ENCODE data around the gene ENPP7.
"Not testable (repeated sequence)": the region's sequence is repeated elsewhere in the genome, so short reads cannot be mapped to it uniquely, and the experiment has no call there.

The ENPP7 gene

GRCh38 chr17:79752175-79752574, 21.4 kb downstream of the ENPP7 start:
- DNase-seq: no peak

- no peak for DNase-seq
Measured at GRCh38 chr17:79754370-79754769, 23.6 kb downstream of the ENPP7 start.

- DNase-seq: not testable (repeated sequence)
Measured at GRCh38 chr17:79754903-79755302, 24.2 kb downstream of the ENPP7 start.

GRCh38 chr17:79755591-79755990, 24.8 kb downstream of the ENPP7 start:
- no peak for DNase-seq

- no peak for DNase-seq
Measured at GRCh38 chr17:79757140-79757745, 26.5 kb downstream of the ENPP7 start.

GRCh38 chr17:79758271-79758670, 27.5 kb downstream of the ENPP7 start:
- no peak for DNase-seq

DNA sequence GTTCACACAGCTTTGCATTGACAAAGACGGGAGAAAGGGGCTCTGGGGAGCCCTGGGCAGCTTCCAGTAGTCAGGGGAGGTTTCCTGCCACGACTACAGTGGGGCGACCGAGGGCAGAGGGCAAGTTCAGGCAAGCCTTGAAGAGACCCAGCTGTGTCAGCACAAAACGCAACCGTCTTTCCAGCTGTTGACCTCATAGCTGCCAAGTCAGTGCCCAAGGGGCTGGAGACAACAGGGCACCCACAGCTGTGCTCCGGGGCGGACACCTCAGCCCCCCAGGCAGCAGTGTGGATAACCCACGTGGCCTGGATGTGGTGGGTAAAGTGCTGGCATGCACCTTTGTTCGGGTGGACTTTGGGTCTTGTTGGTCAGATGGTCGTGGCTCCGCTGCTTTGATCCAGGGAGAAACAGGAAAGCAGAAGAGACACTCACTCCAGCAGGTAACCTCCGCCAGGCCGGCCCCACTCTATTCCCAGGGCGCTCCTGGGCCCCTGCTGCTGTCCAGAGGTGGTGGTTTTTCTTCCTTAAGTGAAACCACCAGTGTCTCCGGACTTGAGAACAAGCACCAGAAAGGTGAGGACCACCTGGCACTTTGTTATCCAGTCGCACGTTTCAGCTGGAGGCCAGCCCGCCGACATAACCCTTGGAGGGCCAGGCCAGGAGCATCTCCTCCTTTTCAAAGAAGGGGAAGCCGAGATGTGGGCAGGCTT, 29.6 kb downstream of the ENPP7 start:
- DNase-seq: no peak

- no peak for DNase-seq
Measured at GRCh38 chr17:79761894-79762589, 31.3 kb downstream of the ENPP7 start.

GRCh38 chr17:79765708-79766107, 35.0 kb downstream of the ENPP7 start:
- no peak for DNase-seq

GRCh38 chr17:79769570-79770506, 39.1 kb downstream of the ENPP7 start:
- no peak for DNase-seq

DNA sequence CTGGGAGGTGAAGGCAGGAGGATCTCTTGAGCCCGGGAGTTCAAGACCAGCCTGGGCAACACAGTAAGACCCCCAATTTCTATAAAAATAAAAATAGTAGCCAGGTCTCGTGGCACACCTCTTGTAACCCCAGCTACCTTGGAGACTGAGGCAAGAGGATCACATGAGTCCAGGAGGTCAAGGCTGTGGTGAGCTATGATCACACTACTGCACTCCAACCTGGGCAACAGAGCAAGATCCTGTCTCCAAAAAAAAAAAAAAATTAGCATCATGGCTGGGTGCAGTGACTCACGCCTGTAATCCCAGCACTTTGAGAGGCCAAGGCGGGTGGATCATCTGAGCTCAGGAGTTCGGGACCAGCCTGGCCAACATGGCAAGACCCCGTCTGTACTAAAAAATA, 40.5 kb downstream of the ENPP7 start:
- no peak for DNase-seq

DNA sequence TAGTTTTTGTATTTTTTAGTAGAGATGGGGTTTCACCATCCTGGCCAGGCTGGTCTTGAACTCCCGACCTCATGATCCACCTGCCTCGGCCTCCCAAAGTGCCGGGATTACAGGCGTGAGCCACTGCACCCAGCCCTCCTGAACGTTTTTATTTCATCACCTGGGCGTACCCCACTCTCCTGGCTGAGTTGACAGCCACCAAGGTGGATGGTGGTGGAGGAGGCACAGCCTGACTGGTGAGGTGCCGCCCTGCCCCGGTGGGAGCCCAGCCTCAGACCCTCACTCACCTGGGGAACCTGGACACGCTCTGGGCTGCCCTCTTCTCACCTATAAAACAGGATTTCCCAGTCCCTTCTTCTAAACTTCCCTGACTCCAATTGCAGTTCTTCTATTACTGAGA, 42.0 kb downstream of the ENPP7 start:
- not testable (repeated sequence) for DNase-seq

DNA sequence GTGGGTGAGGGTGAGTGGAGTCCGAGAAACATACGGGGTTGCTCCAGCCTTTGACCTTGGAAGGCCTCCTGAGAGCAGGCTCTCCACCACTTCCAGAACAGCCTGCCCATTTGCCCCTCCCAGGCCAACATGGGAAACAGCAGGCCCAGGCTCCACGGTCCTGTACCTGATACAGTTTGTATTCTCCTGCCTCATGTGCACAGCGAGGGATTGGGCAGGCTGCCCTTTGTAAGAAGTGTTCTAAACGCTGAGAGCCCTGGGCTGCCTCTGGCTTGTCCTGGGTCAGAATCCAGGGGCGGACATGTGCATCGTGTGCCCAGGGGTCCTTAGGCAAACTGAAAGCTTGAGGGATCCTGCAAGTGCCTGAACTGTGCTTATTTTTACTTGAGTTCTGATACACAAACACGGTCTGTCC, 43.8 kb downstream of the ENPP7 start:
- DNase-seq: no peak

DNA sequence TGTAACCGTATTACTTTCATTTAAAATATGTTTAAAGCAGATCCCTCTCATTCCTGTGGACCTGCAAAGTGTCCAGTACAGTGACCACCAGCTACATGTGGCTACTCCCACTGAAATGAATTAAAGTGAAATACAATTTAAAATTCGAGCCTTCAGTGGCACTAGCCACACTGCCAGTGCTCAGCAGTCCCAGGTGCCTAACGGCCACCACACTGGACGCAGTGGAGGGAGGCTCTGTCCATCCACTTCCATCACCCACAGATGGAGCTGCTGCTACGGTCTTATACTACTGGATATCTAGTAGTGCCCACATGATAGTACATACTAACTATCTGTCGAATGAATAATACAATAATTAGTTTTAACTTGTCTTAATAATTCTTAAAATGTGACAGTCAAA, 44.9 kb downstream of the ENPP7 start:
- DNase-seq: no peak

DNA sequence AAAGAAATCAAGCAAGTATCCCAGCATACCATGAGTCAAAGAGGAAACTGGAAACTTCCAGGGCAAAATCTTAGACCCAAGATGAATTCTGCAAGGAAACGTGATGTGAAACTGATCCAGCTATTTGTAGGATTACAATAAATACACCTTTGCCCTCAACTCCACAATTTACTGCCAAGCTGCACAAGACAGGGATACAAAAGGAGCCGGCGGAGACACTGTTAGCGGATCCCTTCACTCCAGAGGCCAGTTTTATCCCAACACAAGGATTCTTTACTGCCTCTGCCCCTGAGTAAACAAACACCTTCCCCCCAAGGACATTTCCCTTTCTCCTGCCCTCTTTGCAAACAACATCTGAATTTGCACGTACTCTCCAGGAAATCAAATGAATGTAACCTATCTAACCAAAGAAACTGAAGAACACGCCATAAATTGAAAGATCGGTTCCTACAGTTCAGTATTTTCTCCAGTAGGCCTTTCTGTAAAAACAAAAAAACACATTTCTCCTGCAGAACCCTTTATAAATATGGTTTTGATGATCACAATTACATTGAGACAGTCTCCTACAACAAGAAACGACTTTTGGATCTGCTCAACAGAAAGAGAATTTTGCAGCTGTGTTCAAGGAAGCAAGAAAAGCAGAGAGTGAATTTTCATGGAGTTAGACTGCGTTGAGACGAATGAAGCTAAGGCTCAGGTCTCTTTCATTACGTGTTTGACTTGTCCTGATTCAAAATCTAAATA, 45.8 kb downstream of the ENPP7 start:
- no peak for DNase-seq

GRCh38 chr17:79777120-79777893, 46.6 kb downstream of the ENPP7 start:
- no peak for DNase-seq

- peak; percentile 13 for DNase-seq
Measured at GRCh38 chr17:79777894-79778503, 47.3 kb downstream of the ENPP7 start, which contains the start of gene CBX2. Gene CBX2 (plus strand): TSS chr17:79778148. CDS start chr17:79778236, 88 bp downstream.

DNA sequence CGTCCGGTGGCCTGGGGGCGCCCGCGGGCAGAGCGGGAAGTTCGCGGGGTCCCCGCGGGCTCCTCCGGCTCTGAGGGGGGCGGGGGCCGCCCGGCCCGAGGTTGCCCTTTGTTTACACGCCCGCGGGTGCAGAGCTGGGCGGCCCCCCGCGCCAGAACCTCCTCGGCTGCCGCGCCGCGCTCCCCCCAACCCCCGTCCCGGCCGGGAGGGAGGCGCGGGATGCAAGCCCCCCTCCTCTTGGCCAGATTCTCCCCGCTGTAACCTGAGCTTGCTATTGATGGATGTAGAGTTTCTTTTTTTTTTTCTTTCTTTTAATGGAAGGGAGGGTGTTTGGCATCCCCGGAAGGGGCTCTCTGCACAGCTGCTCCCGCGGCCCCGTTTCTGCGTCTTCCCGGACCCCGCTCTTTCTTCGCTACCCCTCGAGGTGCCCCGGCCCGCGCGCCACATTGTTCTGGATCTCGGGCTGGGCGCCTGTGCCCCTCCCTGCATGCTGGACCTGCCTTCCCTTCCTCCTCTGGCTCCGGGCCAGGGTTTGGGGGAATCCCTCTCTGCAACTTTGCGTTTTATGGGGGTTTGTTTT, 47.9 kb downstream of the ENPP7 start:
- DNase-seq: no peak

DNA sequence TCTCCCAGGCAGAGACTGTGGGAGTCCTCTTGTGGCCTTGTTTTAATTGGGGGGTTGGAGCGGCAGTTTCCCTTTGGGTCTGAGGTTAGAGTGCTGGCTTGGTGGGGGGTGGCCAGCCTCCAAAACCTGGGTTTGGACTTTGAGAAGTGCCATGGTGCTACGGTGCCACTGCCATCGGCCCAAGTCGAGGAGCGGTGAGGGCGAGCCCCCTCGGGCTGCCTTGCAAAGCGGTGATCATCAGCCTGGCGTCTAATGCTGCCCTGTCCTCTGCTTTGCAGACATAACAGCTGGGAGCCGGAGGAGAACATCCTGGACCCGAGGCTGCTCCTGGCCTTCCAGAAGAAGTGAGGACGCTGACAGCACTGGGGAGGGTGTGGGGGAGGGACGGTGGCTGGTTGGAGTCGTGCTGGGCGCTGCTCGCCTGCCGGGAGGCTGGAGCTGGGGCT, 48.4 kb downstream of the ENPP7 start:
- no peak for DNase-seq

DNA sequence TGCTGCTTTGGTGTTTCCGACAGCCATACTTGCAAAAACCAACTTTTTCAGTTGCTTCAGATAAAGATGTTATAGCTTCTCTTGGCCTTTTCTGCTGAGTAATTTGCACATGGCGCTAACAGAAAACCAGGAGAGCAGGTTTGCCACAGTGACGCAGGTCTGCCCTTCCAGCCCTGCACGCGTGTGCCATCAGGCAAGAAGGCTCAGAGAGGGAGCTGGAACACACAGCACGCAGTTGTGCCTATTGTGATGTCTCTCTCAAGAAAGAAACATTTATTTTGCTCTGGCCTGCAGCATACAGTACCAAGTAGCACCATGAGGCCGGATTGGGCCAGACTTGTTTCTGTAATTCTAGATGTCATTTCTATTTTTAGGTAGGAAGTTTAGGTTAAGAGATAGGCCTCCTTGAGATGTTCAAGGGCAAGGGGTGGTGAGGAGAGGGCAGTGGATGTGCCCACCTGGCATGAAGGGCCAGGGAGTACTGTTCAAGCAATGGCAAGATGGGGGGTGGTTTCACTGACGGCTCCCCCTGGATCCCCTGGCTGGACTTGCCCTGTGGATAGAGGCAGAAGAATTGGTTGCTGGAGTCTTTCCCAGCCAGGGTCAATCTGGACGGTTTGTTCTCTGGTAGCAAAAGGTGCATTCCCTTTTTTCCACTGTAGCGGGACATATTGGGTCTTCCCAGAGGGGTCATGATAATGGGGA, 49.1 kb downstream of the ENPP7 start:
- DNase-seq: no peak

Measured in GF-D8 (cell line).